Activated CD8-positive, alpha-beta T cell treated with anti-CD3 and anti-CD28 coated beads, Interleukin-2, amount 10 ng/mL, durations not matched to agents 7 days and 5 days (primary cell): ENCODE measurements around the gene RAD51B. TPM values are rescaled to one million over a fixed set of nuclear protein-coding genes. Genes with fewer than 3 reads are reported as not detected.

Experiments
- ATAC-seq: fragments of 150-1000 bp; cut with Tn5 transposase; one replicate; pipeline ENCODE4 v1.10.0; 2021; ENCODE audit warnings: moderate library complexity
- CTCF ChIA-PET: fragments of 350-600 bp; sonication (Branson Sonifier 250); formaldehyde crosslinking; loops from one replicate; lab custom pipeline; 2021; ENCODE audit warnings: antibody characterized with exemption; lab: Charles Lee
- POLR2A ChIA-PET: fragments of 350-600 bp; sonication (Branson Sonifier 250); formaldehyde crosslinking; loops from one replicate; lab custom pipeline; 2021; ENCODE audit warnings: antibody characterized with exemption; lab: Charles Lee
- DNase-seq: peaks from one replicate; pipeline ENCODE4 v3.0.0-alpha.2; 2020
- H3K27ac Mint-ChIP-seq: one replicate; pipeline ENCODE4 v1.8.0; 2021; ENCODE audit warnings: mild to moderate bottlenecking, mixed read lengths
- H3K27me3 Mint-ChIP-seq: one replicate; pipeline ENCODE4 v1.8.0; 2021; ENCODE audit warnings: low read depth, mixed read lengths
- H3K36me3 Mint-ChIP-seq: one replicate; pipeline ENCODE4 v1.8.0; 2021; ENCODE audit warnings: low read depth, mixed read lengths
- H3K4me1 Mint-ChIP-seq: one replicate; pipeline ENCODE4 v1.8.0; 2021; ENCODE audit warnings: low read depth, mixed read lengths
- H3K4me3 Mint-ChIP-seq: one replicate; pipeline ENCODE4 v1.8.0; 2021; ENCODE audit warnings: mild to moderate bottlenecking, mixed read lengths
- H3K9me3 Mint-ChIP-seq: one replicate; pipeline ENCODE4 v1.8.0; 2022; ENCODE audit warnings: mixed read lengths; ENCODE audit not compliant: insufficient read depth
- total RNA-seq, 2 experiments: library from RNA; stranded (reverse); gene quantifications; one replicate each; pipeline ENCODE4 v1.2.3, GENCODE V29; 2021

The RAD51B gene
- total RNA-seq, 2 experiments from 2014 or later = 34.1 to 38.8 TPM

GRCh38 chr14:68564191-68564825 is 744.7 kb downstream of the RAD51B start:
- DNase-seq = no peak
- peaks cover 31% of the 10 kb centered on the region for H3K4me1 Mint-ChIP-seq
- H3K4me3 Mint-ChIP-seq = no peak overlapping the region
- H3K27ac Mint-ChIP-seq = no peak overlapping the region
- no peaks in the 10 kb centered on the region for H3K9me3 Mint-ChIP-seq
- no peak for ATAC-seq
- ChIA-PET POLR2A (no interaction called here), CTCF (no interaction called here)
- H3K36me3 Mint-ChIP-seq = no peaks in the 10 kb centered on the region
- H3K27me3 Mint-ChIP-seq = no peaks in the 10 kb centered on the region

- H3K4me1 Mint-ChIP-seq = peaks cover 31% of the 10 kb centered on the region
- H3K27ac Mint-ChIP-seq = peak overlapping the region; percentile 2
- H3K36me3 Mint-ChIP-seq = no peaks in the 10 kb centered on the region
- ATAC-seq (peak; percentile 72), DNase-seq (peak; percentile 47)
- POLR2A ChIA-PET = interaction anchor here (0.6 kb wide), 1 partner anchor 226 kb away, joined by 4 read pairs; no protein-coding TSS in a partner anchor
- CTCF ChIA-PET = interaction anchor here (1.3 to 1.8 kb wide), 3 partner anchors 110 to 631 kb away, joined by 3 to 6 read pairs (median 4); no protein-coding TSS in a partner anchor
- no peaks in the 10 kb centered on the region for H3K27me3 Mint-ChIP-seq
- no peak overlapping the region for H3K4me3 Mint-ChIP-seq
- H3K9me3 Mint-ChIP-seq = no peaks in the 10 kb centered on the region
Measured at GRCh38 chr14:68564826-68565759, 745.5 kb downstream of the RAD51B start.

GRCh38 chr14:68566075-68566474 is 746.5 kb downstream of the RAD51B start:
- DNase-seq (no peak), ATAC-seq (no peak)
- Mint-ChIP-seq H3K27me3 (no peaks in the 10 kb centered on the region), H3K9me3 (no peaks in the 10 kb centered on the region), H3K4me1 (peaks cover 31% of the 10 kb centered on the region), H3K27ac (no peak overlapping the region), H3K36me3 (no peaks in the 10 kb centered on the region), H3K4me3 (no peak overlapping the region)
- CTCF ChIA-PET = interaction anchor here (1.3 to 1.8 kb wide), 3 partner anchors 109 to 632 kb away, joined by 3 to 6 read pairs (median 4); no protein-coding TSS in a partner anchor
- POLR2A ChIA-PET = no interaction called here

GRCh38 chr14:68568907-68569897 is 749.6 kb downstream of the RAD51B start:
- Mint-ChIP-seq H3K27ac (no peak overlapping the region), H3K4me1 (peaks cover 18% of the 10 kb centered on the region), H3K4me3 (no peak overlapping the region), H3K36me3 (no peaks in the 10 kb centered on the region), H3K27me3 (no peaks in the 10 kb centered on the region), H3K9me3 (no peaks in the 10 kb centered on the region)
- DNase-seq = no peak
- no peak for ATAC-seq
- ChIA-PET CTCF (no interaction called here), POLR2A (no interaction called here)

- no peak overlapping the region for H3K27ac Mint-ChIP-seq
- CTCF ChIA-PET = no interaction called here
- POLR2A ChIA-PET = no interaction called here
- H3K36me3 Mint-ChIP-seq = no peaks in the 10 kb centered on the region
- DNase-seq = no peak
- H3K27me3 Mint-ChIP-seq = no peaks in the 10 kb centered on the region
- no peaks in the 10 kb centered on the region for H3K9me3 Mint-ChIP-seq
- H3K4me3 Mint-ChIP-seq = no peak overlapping the region
- no peak for ATAC-seq
- peaks cover 10% of the 10 kb centered on the region for H3K4me1 Mint-ChIP-seq
Measured at GRCh38 chr14:68569970-68570409, 750.4 kb downstream of the RAD51B start.

GRCh38 chr14:68571114-68571591 is 751.6 kb downstream of the RAD51B start:
- DNase-seq = no peak
- CTCF ChIA-PET = no interaction called here
- Mint-ChIP-seq H3K27ac (no peak overlapping the region), H3K4me1 (no peaks in the 10 kb centered on the region), H3K36me3 (no peaks in the 10 kb centered on the region), H3K4me3 (no peak overlapping the region), H3K9me3 (no peaks in the 10 kb centered on the region), H3K27me3 (no peaks in the 10 kb centered on the region)
- ATAC-seq = no peak
- POLR2A ChIA-PET = interaction anchor here (1.6 kb wide), 1 partner anchor 17 kb away, joined by 3 read pairs; no protein-coding TSS in a partner anchor

GRCh38 chr14:68571928-68572525 is 752.4 kb downstream of the RAD51B start:
- Mint-ChIP-seq H3K4me1 (no peaks in the 10 kb centered on the region), H3K36me3 (no peaks in the 10 kb centered on the region), H3K27ac (no peak overlapping the region), H3K4me3 (no peak overlapping the region), H3K9me3 (no peaks in the 10 kb centered on the region), H3K27me3 (no peaks in the 10 kb centered on the region)
- no peak for DNase-seq
- POLR2A ChIA-PET = interaction anchor here (1.6 kb wide), 1 partner anchor 16 kb away, joined by 3 read pairs; no protein-coding TSS in a partner anchor
- no peak for ATAC-seq
- CTCF ChIA-PET = no interaction called here

- Mint-ChIP-seq H3K4me3 (no peak overlapping the region), H3K4me1 (no peaks in the 10 kb centered on the region), H3K27ac (no peak overlapping the region), H3K9me3 (no peaks in the 10 kb centered on the region), H3K36me3 (no peaks in the 10 kb centered on the region), H3K27me3 (no peaks in the 10 kb centered on the region)
- CTCF ChIA-PET = no interaction called here
- DNase-seq (no peak), ATAC-seq (no peak)
- POLR2A ChIA-PET = no interaction called here
Measured at GRCh38 chr14:68573126-68573525, 753.5 kb downstream of the RAD51B start.

GRCh38 chr14:68573722-68574121 is 754.1 kb downstream of the RAD51B start:
- no peaks in the 10 kb centered on the region for H3K27me3 Mint-ChIP-seq
- POLR2A ChIA-PET = interaction anchor here (0.6 kb wide), 1 partner anchor 1949 kb away, joined by 4 read pairs; no protein-coding TSS in a partner anchor

GRCh38 chr14:68574461-68574860 is 754.9 kb downstream of the RAD51B start:
- Mint-ChIP-seq H3K9me3 (no peaks in the 10 kb centered on the region), H3K27me3 (no peaks in the 10 kb centered on the region), H3K36me3 (no peaks in the 10 kb centered on the region), H3K4me3 (no peak overlapping the region), H3K4me1 (no peaks in the 10 kb centered on the region), H3K27ac (no peak overlapping the region)
- POLR2A ChIA-PET = interaction anchor here (0.6 kb wide), 2 partner anchors 184 to 1950 kb away, joined by 3 to 4 read pairs; no protein-coding TSS in a partner anchor
- DNase-seq = no peak
- CTCF ChIA-PET = no interaction called here
- no peak for ATAC-seq

More at GRCh38 chr14:68573722-68574121, 754.1 kb downstream of the RAD51B start:
- H3K9me3 Mint-ChIP-seq = no peaks in the 10 kb centered on the region
- DNase-seq = no peak
- ATAC-seq = no peak
- no peaks in the 10 kb centered on the region for H3K4me1 Mint-ChIP-seq
- H3K27ac Mint-ChIP-seq = no peak overlapping the region
- no peaks in the 10 kb centered on the region for H3K36me3 Mint-ChIP-seq
- no peak overlapping the region for H3K4me3 Mint-ChIP-seq
- CTCF ChIA-PET = no interaction called here
